ENCODE measurements around the gene HSD17B1. TPM values are rescaled to one million over a fixed set of nuclear protein-coding genes. Genes with fewer than 3 reads are reported as not detected.

The HSD17B1 gene
- polyA plus RNA-seq, 1 donor from 2014 or later = 1.0 TPM

DNA sequence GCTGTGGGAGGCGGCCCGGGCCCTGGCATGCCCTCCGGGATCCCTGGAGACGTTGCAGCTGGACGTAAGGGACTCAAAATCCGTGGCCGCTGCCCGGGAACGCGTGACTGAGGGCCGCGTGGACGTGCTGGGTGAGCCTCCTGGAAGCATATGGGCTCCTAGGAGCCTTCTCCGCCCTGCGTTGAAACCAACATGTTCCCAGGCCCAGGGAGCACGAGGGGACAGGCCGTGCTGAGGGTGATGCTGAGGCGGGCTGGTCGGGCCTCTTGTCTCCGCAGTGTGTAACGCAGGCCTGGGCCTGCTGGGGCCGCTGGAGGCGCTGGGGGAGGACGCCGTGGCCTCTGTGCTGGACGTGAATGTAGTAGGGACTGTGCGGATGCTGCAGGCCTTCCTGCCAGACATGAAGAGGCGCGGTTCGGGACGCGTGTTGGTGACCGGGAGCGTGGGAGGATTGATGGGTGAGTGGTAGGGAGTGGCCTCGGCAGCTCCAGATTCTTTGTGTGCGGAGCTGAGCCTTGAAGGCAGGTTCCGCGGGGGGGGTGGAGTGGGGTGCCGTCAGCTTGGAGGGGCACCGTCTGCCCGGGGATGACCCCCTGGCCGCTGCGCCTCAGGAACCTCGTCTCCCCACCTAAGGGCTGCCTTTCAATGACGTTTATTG lies 567 bp downstream of the HSD17B1 start:
- Histone ChIP-seq H3K4me3 (ENCODE audit: low read length) (peak overlapping the region; percentile 85), H3F3A (ENCODE audit: insufficient read depth, low read length, poor library complexity, severe bottlenecking) (no peaks in the 10 kb centered on the region), H3K9ac (ENCODE audit: low read length) (no peak overlapping the region), H4K20me1 (ENCODE audit: insufficient read depth) (no peaks in the 10 kb centered on the region), H3K27ac (ENCODE audit: low read length) (no peak overlapping the region), H3K4me2 (ENCODE audit: low read length) (no peak overlapping the region), H3K79me2 (replicated peaks; ENCODE audit: insufficient read depth, low read length) (no peaks in the 10 kb centered on the region), H3K27me3 (ENCODE audit: insufficient read depth, low read depth, low read length) (no peaks in the 10 kb centered on the region), H3K9me3 (ENCODE audit: low read length) (no peaks in the 10 kb centered on the region), H3K9me2 (ENCODE audit: insufficient read depth, low read length) (no peaks in the 10 kb centered on the region), H3K36me3 (ENCODE audit: insufficient read depth, low read length) (no peaks in the 10 kb centered on the region), H2AFZ (ENCODE audit: low read depth, low read length) (no peak overlapping the region)
- TF ChIP-seq POLR2AphosphoS5 (IDR thresholded peaks at IDR 0.05) (no peak), SMC3 (conservative IDR thresholded peaks at IDR 0.05; ENCODE audit: poor library complexity) (no peak), TAF1 (IDR thresholded peaks at IDR 0.05; ENCODE audit: low read depth) (no peak), EP300 (conservative IDR thresholded peaks at IDR 0.05; ENCODE audit: poor library complexity, severe bottlenecking) (no peak), EZH2 (IDR thresholded peaks at IDR 0.05; ENCODE audit: borderline replicate concordance, insufficient read depth, low read length, poor library complexity, severe bottlenecking) (no peak), MXI1 (conservative IDR thresholded peaks at IDR 0.05; ENCODE audit: poor library complexity, severe bottlenecking) (no peak), RAD21 (conservative IDR thresholded peaks at IDR 0.05) (no peak)
- TF ChIP-seq, protein P1, sequence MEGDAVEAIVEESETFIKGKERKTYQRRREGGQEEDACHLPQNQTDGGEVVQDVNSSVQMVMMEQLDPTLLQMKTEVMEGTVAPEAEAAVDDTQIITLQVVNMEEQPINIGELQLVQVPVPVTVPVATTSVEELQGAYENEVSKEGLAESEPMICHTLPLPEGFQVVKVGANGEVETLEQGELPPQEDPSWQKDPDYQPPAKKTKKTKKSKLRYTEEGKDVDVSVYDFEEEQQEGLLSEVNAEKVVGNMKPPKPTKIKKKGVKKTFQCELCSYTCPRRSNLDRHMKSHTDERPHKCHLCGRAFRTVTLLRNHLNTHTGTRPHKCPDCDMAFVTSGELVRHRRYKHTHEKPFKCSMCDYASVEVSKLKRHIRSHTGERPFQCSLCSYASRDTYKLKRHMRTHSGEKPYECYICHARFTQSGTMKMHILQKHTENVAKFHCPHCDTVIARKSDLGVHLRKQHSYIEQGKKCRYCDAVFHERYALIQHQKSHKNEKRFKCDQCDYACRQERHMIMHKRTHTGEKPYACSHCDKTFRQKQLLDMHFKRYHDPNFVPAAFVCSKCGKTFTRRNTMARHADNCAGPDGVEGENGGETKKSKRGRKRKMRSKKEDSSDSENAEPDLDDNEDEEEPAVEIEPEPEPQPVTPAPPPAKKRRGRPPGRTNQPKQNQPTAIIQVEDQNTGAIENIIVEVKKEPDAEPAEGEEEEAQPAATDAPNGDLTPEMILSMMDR (IDR thresholded peaks at IDR 0.05; ENCODE audit: poor library complexity, severe bottlenecking) = no peak
- TF ChIP-seq, protein P2, sequence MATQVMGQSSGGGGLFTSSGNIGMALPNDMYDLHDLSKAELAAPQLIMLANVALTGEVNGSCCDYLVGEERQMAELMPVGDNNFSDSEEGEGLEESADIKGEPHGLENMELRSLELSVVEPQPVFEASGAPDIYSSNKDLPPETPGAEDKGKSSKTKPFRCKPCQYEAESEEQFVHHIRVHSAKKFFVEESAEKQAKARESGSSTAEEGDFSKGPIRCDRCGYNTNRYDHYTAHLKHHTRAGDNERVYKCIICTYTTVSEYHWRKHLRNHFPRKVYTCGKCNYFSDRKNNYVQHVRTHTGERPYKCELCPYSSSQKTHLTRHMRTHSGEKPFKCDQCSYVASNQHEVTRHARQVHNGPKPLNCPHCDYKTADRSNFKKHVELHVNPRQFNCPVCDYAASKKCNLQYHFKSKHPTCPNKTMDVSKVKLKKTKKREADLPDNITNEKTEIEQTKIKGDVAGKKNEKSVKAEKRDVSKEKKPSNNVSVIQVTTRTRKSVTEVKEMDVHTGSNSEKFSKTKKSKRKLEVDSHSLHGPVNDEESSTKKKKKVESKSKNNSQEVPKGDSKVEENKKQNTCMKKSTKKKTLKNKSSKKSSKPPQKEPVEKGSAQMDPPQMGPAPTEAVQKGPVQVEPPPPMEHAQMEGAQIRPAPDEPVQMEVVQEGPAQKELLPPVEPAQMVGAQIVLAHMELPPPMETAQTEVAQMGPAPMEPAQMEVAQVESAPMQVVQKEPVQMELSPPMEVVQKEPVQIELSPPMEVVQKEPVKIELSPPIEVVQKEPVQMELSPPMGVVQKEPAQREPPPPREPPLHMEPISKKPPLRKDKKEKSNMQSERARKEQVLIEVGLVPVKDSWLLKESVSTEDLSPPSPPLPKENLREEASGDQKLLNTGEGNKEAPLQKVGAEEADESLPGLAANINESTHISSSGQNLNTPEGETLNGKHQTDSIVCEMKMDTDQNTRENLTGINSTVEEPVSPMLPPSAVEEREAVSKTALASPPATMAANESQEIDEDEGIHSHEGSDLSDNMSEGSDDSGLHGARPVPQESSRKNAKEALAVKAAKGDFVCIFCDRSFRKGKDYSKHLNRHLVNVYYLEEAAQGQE (IDR thresholded peaks at IDR 0.05; ENCODE audit: borderline replicate concordance) = no peak

DNA sequence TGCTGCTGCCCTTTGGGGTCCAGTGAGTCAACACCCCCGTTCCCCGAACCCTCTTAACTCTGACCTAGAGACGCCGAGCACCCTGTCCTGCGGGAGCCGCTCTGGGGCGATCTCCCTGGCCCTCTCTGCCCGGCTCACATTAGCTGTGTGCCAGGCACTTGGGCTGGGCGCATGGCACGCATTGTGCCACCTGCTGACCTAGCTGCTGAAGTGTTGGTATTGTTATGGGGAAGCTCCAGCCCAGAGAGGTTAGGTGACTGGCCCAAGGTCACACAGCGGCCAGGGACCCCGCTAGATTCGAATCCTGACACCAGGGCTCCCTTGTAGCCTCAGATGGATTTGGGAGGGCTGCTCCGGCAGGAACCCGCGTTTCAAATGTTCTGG lies 1.1 kb downstream of the HSD17B1 start:
- Histone ChIP-seq H3K4me3 (ENCODE audit: low read length) (peak overlapping the region; percentile 85), H3K9me2 (ENCODE audit: insufficient read depth, low read length) (no peaks in the 10 kb centered on the region), H4K20me1 (ENCODE audit: insufficient read depth) (no peaks in the 10 kb centered on the region), H3K4me2 (ENCODE audit: low read length) (peak overlapping the region; percentile 8), H3K9ac (ENCODE audit: low read length) (peak overlapping the region; percentile 92), H3K36me3 (ENCODE audit: insufficient read depth, low read length) (no peaks in the 10 kb centered on the region), H3K79me2 (replicated peaks; ENCODE audit: insufficient read depth, low read length) (no peaks in the 10 kb centered on the region), H3K27me3 (ENCODE audit: insufficient read depth, low read depth, low read length) (no peaks in the 10 kb centered on the region), H3F3A (ENCODE audit: insufficient read depth, low read length, poor library complexity, severe bottlenecking) (no peaks in the 10 kb centered on the region), H3K27ac (ENCODE audit: low read length) (peak overlapping the region; percentile 84), H2AFZ (ENCODE audit: low read depth, low read length) (no peak overlapping the region), H3K9me3 (ENCODE audit: low read length) (no peaks in the 10 kb centered on the region)
- TF ChIP-seq SMC3 (conservative IDR thresholded peaks at IDR 0.05; ENCODE audit: poor library complexity) = no peak
- TF ChIP-seq EZH2 (IDR thresholded peaks at IDR 0.05; ENCODE audit: borderline replicate concordance, insufficient read depth, low read length, poor library complexity, severe bottlenecking) = no peak
- no peak for TF ChIP-seq POLR2AphosphoS5 (IDR thresholded peaks at IDR 0.05)
- TF ChIP-seq, protein P1 (IDR thresholded peaks at IDR 0.05; ENCODE audit: poor library complexity, severe bottlenecking) = no peak
- TF ChIP-seq TAF1 (IDR thresholded peaks at IDR 0.05; ENCODE audit: low read depth) = no peak
- no peak for TF ChIP-seq RAD21 (conservative IDR thresholded peaks at IDR 0.05)
- TF ChIP-seq MXI1 (conservative IDR thresholded peaks at IDR 0.05; ENCODE audit: poor library complexity, severe bottlenecking) = no peak
- no peak for TF ChIP-seq EP300 (conservative IDR thresholded peaks at IDR 0.05; ENCODE audit: poor library complexity, severe bottlenecking)
- TF ChIP-seq, protein P2 (IDR thresholded peaks at IDR 0.05; ENCODE audit: borderline replicate concordance) = no peak

All from neural cell (in vitro differentiated cells).